ENCODE measurements around the gene BSN.
A peak's percentile ranks its signal among the peaks of the same experiment; 100 is the strongest.

The BSN gene

DNA sequence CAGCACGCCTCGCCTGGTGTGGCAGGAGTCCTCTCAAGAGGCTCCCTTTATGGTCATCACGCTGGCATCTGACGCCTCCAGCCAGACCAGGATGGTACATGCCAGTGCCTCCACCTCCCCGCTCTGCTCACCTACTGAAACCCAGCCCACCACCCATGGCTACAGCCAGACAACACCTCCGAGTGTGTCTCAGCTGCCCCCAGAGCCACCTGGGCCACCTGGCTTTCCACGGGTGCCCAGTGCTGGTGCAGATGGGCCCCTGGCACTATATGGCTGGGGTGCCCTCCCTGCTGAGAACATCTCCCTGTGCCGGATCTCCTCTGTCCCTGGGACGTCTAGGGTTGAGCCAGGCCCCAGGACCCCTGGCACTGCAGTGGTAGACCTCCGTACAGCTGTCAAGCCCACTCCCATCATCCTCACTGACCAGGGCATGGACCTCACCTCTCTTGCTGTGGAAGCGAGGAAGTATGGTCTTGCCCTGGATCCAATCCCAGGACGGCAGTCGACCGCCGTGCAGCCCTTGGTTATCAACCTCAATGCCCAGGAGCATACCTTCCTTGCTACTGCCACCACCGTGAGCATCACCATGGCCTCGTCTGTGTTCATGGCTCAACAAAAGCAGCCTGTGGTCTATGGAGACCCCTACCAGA, 100.0 kb downstream of the BSN start:
- no peak for DNase-seq (ENCODE audit: low read depth in 3 of 3)

DNA sequence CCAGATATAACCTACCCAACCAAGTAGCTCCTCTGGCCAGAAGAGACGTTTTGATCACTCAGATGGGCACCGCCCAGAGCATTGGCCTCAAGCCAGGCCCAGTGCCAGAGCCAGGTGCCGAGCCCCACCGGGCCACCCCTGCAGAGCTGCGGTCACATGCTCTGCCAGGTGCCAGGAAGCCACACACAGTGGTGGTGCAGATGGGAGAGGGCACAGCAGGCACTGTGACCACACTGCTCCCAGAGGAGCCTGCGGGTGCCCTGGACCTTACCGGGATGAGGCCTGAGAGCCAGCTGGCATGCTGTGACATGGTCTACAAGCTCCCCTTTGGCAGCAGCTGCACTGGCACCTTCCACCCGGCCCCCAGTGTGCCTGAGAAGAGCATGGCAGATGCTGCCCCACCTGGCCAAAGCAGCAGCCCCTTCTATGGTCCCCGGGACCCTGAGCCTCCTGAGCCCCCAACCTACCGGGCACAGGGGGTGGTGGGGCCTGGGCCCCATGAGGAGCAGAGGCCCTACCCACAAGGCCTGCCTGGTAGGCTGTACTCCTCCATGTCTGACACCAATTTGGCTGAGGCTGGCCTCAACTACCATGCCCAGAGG, 100.8 kb downstream of the BSN start:
- DNase-seq (ENCODE audit: low read depth in 3 of 3), result no peak

GRCh38 chr3:49655731-49656285, 101.5 kb downstream of the BSN start:
- DNase-seq (ENCODE audit: low read depth in 3 of 3), result no peak

DNA sequence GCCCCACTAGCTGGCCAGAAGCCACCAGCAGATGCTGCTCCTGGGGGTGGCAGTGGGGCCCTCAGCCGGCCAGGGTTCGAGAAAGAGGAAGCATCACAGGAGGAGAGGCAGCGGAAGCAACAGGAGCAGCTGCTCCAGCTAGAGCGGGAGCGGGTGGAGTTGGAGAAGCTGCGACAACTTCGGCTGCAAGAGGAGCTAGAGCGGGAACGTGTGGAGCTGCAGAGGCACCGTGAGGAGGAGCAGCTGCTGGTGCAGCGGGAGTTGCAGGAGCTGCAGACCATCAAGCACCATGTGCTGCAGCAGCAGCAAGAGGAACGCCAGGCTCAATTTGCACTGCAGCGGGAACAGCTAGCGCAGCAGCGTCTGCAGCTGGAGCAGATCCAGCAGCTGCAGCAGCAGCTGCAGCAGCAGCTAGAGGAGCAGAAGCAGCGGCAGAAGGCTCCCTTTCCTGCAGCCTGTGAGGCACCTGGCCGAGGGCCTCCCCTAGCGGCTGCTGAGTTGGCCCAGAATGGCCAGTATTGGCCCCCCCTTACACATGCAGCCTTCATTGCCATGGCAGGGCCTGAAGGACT, 102.3 kb downstream of the BSN start:
- no peak for DNase-seq (ENCODE audit: low read depth in 3 of 3)

- no peak for DNase-seq (ENCODE audit: low read depth in 3 of 3)
These were observed 103.1 kb downstream of the BSN start for GRCh38 chr3:49657208-49657915.

DNA sequence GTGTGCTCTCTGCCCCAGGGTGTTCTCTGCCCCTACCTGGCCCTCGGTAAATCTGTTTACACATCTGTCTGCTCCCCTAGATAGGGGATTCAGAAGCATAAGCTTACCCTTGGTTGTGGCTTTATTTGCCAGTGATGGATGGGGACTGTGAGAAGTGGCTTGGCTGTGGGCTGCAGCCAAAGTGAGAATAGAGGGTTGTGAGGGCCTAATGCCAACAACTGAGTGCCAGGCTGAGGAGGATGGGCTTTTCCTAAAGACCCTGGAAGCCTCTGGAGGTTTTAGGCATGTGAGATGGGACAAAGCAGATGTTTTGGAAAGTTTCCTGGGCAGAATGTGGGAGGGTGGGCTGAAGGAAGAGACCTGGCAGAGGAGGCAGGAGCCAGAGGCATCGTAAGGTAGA, 104.4 kb downstream of the BSN start:
- DNase-seq (ENCODE audit: low read depth in 3 of 3), result no peak

DNA sequence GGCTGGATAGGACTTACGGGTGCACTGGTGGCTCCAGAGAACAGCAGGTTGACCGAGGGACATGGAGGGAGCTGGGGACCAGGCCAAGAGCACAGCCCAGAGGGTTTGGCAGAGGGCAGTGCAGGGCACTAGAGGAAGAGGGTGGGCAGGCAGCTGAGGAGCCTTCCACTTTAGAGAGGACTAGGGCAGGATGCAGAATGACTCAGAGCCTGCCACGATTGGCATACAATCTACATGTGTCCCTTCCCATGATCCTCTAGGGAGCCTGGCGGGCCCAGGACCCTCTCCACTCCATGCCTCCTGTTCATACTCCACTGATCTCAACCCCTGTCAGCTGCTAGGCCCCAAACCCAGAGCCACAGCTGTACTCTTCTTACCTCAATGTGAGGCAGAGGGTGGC, 105.5 kb downstream of the BSN start:
- DNase-seq (ENCODE audit: low read depth in 3 of 3), result no peak

DNA sequence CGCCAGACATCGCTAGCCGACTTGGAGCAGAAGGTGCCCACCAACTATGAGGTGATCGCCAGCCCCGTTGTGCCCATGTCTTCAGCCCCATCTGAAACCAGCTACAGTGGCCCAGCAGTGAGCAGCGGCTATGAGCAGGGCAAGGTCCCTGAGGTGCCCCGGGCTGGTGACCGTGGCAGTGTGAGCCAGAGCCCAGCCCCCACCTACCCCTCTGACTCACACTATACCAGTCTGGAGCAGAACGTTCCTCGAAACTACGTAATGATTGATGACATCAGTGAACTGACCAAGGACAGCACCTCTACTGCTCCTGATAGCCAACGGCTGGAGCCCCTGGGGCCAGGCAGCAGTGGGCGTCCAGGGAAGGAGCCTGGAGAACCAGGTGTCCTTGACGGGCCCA, 107.0 kb downstream of the BSN start:
- no peak for DNase-seq (ENCODE audit: low read depth in 3 of 3)

GRCh38 chr3:49662021-49662420, 107.7 kb downstream of the BSN start:
- DNase-seq (ENCODE audit: low read depth in 3 of 3), result no peak

GRCh38 chr3:49662720-49663413, 108.6 kb downstream of the BSN start:
- no peak for DNase-seq (ENCODE audit: low read depth in 3 of 3)

DNA sequence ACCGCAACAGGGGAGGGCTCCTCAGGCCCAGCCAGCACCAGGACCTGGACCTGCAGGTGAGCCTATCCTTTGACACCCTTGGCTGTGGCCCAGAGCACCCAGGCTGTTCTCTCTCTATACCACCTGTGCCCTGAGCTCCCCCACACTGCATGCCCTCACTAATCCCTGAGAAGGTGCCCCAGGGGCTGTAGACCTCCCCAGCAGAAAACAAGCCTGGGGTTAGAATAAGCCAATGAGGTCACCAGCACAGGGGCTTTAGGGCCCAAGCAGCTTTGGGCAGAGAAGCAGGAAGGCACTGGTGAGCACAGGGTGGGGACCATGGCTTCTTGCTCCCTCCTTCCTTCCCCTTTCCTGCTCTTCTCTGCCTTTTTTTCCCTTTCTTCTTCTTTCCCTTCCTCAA, 109.6 kb downstream of the BSN start:
- DNase-seq (ENCODE audit: low read depth in 3 of 3), result no peak

- DNase-seq (ENCODE audit: low read depth in 3 of 3), result no peak
These were observed 110.0 kb downstream of the BSN start for GRCh38 chr3:49664300-49664699.

DNA sequence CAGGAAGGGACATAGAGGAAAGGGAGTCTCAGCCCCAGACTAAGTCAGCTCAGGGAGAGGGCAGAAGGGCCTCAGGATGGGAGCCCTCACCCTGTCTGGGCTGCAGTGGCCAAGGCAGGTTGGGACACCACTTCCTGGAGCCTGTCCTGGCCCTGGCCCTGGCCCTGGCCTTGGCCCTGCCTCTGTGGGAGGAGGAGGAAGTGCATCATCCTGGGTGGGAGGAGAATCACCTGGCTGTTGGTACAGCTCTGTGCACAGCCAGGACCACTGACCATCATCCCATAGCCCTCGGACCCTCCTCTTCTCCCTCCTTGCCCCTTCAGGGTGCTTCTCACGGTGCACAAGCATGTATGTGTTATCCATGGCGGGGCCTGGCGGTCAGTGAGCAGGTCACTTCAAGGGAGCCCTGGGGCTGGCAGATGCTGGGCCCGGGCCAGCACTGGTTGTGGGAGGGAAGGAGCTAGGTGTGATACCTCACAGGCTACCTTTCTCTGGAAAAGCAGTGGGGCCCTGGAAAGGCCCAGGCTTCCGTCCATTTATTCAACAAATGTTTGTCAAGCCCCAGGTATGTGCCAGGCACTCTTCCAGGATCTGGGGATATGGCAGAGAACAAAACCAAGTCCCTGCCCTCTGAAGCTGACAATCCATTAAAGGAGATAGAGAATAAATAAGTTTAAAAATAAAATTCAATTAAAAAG, 111.7 kb downstream of the BSN start:
- DNase-seq (ENCODE audit: low read depth in 3 of 3), result no peak

DNA sequence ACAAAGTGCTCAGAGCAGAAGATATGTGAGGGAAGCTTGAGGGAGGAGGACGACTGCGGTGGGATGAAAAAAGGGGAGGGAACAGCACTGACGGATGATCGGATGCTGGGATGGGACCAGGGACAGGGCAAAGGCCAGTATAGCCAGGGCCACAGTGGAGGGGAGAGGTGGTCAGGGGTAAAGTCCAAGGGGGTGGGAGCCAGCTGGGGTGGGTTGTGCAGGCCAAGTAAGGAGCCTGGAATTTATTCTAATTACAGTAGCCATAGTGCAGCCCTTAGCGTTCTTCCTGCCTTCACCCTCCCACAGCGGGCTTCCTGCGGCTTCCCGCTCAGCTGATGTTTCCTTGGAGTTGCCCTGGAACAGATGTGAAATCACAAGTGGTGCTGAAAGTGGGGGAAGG, 112.3 kb downstream of the BSN start:
- no peak for DNase-seq (ENCODE audit: low read depth in 3 of 3)

DNA sequence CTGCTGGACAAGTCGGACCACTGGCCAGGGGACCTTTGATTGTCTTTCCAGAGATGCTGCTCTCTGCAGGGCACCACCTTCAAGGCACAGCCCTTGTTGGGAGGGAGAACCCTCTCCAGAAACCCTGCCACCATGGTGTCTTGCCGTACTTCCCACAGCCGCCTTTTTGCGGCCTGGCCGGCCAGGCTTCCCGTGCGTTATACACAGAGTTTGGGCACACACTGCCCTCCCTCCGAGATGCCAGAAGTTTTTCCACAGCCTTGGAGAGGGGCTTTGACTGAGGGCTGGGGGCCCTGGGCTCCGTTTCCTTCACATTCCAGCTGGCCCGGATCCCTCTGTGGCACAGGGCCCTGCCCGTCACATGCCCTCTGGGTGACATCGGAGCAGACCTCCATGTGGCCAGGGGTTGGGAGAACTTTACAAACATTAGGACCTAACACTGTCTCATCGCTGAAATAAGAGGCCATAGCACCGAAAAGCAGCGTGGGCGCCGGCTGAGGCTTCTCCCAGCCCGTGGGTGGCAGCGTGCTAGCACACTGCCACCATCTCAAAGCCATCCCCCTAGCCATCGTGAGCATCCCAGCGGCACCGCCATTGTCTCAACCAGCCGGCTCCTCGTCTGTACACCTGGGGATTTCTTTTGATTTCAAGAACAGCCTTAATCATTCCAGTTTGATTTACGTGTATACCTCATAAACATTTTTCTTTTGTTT, 113.6 kb downstream of the BSN start:
- no peak for DNase-seq (ENCODE audit: low read depth in 3 of 3)

GRCh38 chr3:49668414-49668797, 114.1 kb downstream of the BSN start:
- DNase-seq (ENCODE audit: low read depth in 3 of 3), result no peak

GRCh38 chr3:49668861-49669260, 114.6 kb downstream of the BSN start:
- no peak for DNase-seq (ENCODE audit: low read depth in 3 of 3)

DNA sequence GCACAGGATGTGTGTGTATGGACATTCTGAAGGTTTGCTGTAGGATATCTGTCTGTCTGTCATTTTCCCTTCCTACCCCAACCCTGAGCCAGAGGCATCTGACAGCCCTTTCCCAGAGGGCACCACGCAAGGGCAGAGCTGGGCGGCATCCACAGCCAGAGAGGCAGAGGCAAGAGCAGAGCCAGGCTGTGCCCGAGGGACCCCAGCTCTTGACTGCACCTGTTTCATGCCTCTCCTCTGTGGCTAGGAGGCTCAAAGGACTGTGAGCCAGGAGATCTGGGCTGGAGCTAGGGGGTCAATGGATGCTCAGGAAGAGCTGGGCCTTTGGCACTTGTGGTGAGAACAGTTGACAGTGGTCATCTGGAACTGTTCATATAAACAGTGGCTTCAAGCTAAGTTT, 115.1 kb downstream of the BSN start:
- DNase-seq (ENCODE audit: low read depth in 3 of 3), result no peak

- no peak for DNase-seq (ENCODE audit: low read depth in 3 of 3)
These were observed 116.6 kb downstream of the BSN start for GRCh38 chr3:49670940-49671290.

DNA sequence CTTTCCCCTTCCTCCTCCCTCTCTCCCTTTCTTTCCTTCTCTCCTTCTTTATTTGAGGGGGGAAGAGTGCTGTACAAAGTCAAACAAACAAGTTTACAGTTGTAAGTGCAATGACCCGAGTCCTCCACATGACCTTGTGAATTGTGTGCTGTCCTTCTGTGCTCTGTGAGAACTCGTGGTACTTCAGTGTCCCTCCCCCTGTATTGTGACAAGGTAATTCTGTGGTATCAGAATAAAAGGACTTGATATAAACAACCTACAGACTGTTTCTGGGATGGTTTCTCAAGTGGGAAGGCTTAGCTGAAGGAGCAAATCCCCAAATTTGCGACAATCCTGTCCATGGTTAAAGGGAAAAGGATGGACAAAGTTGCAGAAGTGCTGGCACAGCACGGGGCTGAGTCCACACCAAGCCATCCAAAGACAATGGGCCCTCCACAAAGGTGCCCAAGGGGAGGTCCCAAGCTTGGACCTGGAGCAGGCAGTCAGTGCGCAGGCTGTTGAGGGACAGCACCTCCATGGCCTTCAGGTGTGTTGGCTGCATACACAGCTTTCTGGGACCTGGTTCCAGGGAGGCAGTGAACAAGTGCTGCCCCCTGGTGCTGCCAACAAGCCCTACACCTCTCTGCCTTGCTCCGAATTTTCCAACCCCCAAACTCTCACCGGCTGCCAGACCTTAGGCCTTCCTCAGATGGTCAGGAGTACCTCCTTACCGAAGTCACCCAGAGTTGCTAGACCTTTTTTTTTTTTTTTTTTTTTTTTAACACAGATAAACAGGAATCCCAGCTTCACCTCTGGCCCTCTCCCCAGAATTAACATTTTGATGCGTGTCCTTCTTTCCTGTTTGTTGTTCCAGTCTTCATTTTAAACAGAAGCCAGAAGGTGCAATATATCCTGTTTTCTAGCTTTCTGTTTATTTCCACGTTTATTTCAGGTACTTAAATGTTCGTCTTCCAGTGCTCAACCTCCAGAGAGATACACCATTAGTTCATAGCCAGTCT, 117.3 kb downstream of the BSN start:
- peak; percentile 49 to 72 (median 54) for DNase-seq (ENCODE audit: low read depth in 3 of 3)
